ENCODE data around the gene WHRN. TPM values are rescaled to one million over a fixed set of nuclear protein-coding genes. Genes with fewer than 3 reads are reported as not detected.

The WHRN gene
- total and polyA plus RNA-seq, 2 donors (not counting 1 experiment from before 2014, with no cell fraction given): 19.4 to 95.7 TPM

DNA sequence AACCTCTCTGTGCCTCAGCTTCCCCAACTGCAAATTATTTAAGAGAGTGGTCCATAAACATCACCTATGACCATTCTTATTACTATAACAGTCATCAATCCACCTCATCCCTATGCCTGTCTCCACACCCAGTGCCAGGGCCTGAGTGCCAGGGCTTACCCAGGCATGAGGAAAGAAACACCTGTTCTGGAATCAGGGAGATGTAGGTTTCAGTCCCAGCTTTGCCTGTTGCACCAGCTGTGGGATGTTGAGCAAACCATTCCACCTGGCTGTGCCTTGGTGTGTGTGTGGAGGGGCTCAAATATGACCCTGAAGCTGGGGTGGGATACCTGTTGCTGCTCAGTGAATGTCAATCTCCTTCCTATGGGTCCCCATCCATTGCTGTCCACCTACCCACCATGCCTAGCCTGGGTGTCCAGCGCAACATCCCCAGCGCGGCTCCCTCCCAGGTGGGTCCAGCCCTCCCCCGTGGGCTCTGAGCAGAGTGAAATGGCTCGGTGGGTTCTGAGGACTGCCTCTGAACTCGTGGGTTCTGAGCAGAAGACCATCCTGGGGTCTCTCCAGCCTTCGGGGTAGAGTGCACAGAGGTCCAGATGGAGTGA lies 133.8 kb downstream of the WHRN start:
- Mint-ChIP-seq H3K4me3 (peak overlapping the region; percentile 79), H3K9me3 (ENCODE audit: insufficient read depth) (no peaks in the 10 kb centered on the region), H3K4me1 (peaks cover 93% of the 10 kb centered on the region), H3K27me3 (no peaks in the 10 kb centered on the region), H3K27ac (peak overlapping the region; percentile 97)
- Histone ChIP-seq H3K36me3 (replicated peaks in 1 of 2; ENCODE audit: control extremely low read depth in 1 of 2, control insufficient read depth in 1 of 2, extremely low read depth in 1 of 2, insufficient read depth in 2 of 2, low read length in 1 of 2) (peaks cover 2 to 83% of the 10 kb centered on the region in 2 experiments), H4K20me1 (ENCODE audit: control insufficient read depth, insufficient read depth, low read length, poor library complexity, severe bottlenecking) (no peaks in the 10 kb centered on the region), H3K79me2 (ENCODE audit: control insufficient read depth, insufficient read depth, low read length) (peaks cover 55% of the 10 kb centered on the region), H3K4me3 (ENCODE audit: control extremely low read depth in 1 of 5, extremely low read depth in 1 of 5, insufficient read depth in 1 of 5, low read depth in 2 of 5, low read length in 4 of 5) (peak overlapping the region in 1 of 5 experiments; percentile 7), H3K9ac (ENCODE audit: low read length) (no peak overlapping the region), H3K27ac (ENCODE audit: low read length in 2 of 2) (peak overlapping the region; percentile 92 to 95), H3K9me3 (ENCODE audit: control extremely low read depth in 1 of 3, control insufficient read depth in 2 of 3, insufficient read depth in 1 of 3, low read length in 2 of 3) (no peaks in the 10 kb centered on the region), H3K27me3 (replicated peaks in 1 of 4; ENCODE audit: control extremely low read depth in 1 of 4, control insufficient read depth in 3 of 4, insufficient read depth in 4 of 4, low read length in 3 of 4) (no peaks in the 10 kb centered on the region), H2AFZ (ENCODE audit: insufficient read depth, low read depth, low read length, poor library complexity, severe bottlenecking) (no peak overlapping the region), H3K4me1 (ENCODE audit: control insufficient read depth in 2 of 2, insufficient read depth in 2 of 2, low read length in 2 of 2) (peaks cover 92 to 96% of the 10 kb centered on the region in 2 donors), H3K4me2 (replicated peaks; ENCODE audit: low read depth, low read length, poor library complexity, severe bottlenecking) (peak overlapping the region; percentile 75)
- DNase-seq: no peak
- ChIA-PET CTCF (interaction anchor here (0.7 to 5.6 kb wide), 4 partner anchors 14 to 26 kb away, joined by 3 to 85 read pairs (median 4); partner anchors contain the start of gene AKNA), POLR2A (interaction anchor here (0.6 to 5.1 kb wide), 5 partner anchors 16 to 33 kb away, joined by 3 to 135 read pairs (median 14); partner anchors contain the start of gene AKNA)
- TF ChIP-seq EZH2 (IDR thresholded peaks at IDR 0.05; ENCODE audit: borderline replicate concordance, insufficient read depth, low read depth, low read length, poor library complexity, severe bottlenecking): no peak
- TF ChIP-seq, protein P1, sequence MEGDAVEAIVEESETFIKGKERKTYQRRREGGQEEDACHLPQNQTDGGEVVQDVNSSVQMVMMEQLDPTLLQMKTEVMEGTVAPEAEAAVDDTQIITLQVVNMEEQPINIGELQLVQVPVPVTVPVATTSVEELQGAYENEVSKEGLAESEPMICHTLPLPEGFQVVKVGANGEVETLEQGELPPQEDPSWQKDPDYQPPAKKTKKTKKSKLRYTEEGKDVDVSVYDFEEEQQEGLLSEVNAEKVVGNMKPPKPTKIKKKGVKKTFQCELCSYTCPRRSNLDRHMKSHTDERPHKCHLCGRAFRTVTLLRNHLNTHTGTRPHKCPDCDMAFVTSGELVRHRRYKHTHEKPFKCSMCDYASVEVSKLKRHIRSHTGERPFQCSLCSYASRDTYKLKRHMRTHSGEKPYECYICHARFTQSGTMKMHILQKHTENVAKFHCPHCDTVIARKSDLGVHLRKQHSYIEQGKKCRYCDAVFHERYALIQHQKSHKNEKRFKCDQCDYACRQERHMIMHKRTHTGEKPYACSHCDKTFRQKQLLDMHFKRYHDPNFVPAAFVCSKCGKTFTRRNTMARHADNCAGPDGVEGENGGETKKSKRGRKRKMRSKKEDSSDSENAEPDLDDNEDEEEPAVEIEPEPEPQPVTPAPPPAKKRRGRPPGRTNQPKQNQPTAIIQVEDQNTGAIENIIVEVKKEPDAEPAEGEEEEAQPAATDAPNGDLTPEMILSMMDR (IDR thresholded peaks at IDR 0.05): no peak
- ATAC-seq (ENCODE audit: low read depth): no peak
- 39% methylated on average over 4 of the region's 7 CpGs for WGBS (ENCODE audit: insufficient coverage)
- intact Hi-C loops (cut with micrococcal nuclease): loop anchor here (5.0 kb wide), 1 partner anchor 81 kb away; no protein-coding TSS in a partner anchor

DNA sequence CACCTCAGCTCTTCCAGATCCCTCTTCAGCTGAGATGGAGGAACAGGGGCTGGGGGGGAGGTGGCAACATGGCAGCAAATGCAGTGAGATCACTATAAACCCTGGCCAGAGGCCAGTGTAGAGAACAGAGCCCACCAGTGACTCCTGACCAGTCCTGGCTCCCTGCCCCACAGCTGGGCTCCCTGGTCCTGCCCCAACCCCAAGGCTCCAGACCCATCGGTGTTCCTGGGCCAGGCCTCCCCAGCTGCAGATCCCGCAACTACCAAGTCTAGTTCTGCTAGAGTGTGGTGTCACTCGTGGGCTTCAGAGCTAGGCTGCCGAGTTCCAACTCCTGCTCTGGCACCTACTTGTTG lies 134.3 kb downstream of the WHRN start:
- Mint-ChIP-seq H3K4me1 (peaks cover 95% of the 10 kb centered on the region), H3K27ac (peak overlapping the region; percentile 97), H3K9me3 (ENCODE audit: insufficient read depth) (no peaks in the 10 kb centered on the region), H3K27me3 (no peaks in the 10 kb centered on the region), H3K4me3 (peak overlapping the region; percentile 79)
- Histone ChIP-seq H2AFZ (ENCODE audit: insufficient read depth, low read depth, low read length, poor library complexity, severe bottlenecking) (no peak overlapping the region), H3K4me1 (ENCODE audit: control insufficient read depth in 2 of 2, insufficient read depth in 2 of 2, low read length in 2 of 2) (peaks cover 94 to 98% of the 10 kb centered on the region in 2 donors), H4K20me1 (ENCODE audit: control insufficient read depth, insufficient read depth, low read length, poor library complexity, severe bottlenecking) (no peaks in the 10 kb centered on the region), H3K79me2 (ENCODE audit: control insufficient read depth, insufficient read depth, low read length) (peaks cover 52% of the 10 kb centered on the region), H3K27ac (ENCODE audit: low read length in 2 of 2) (peak overlapping the region; percentile 92 to 95), H3K9ac (ENCODE audit: low read length) (no peak overlapping the region), H3K27me3 (replicated peaks in 1 of 4; ENCODE audit: control extremely low read depth in 1 of 4, control insufficient read depth in 3 of 4, insufficient read depth in 4 of 4, low read length in 3 of 4) (no peaks in the 10 kb centered on the region), H3K9me3 (ENCODE audit: control extremely low read depth in 1 of 3, control insufficient read depth in 2 of 3, insufficient read depth in 1 of 3, low read length in 2 of 3) (no peaks in the 10 kb centered on the region), H3K4me3 (ENCODE audit: control extremely low read depth in 1 of 5, extremely low read depth in 1 of 5, insufficient read depth in 1 of 5, low read depth in 2 of 5, low read length in 4 of 5) (peak overlapping the region in 1 of 5 experiments; percentile 7), H3K36me3 (replicated peaks in 1 of 2; ENCODE audit: control extremely low read depth in 1 of 2, control insufficient read depth in 1 of 2, extremely low read depth in 1 of 2, insufficient read depth in 2 of 2, low read length in 1 of 2) (peaks cover 2 to 80% of the 10 kb centered on the region in 2 experiments), H3K4me2 (replicated peaks; ENCODE audit: low read depth, low read length, poor library complexity, severe bottlenecking) (peak overlapping the region; percentile 75)
- intact Hi-C loops (cut with micrococcal nuclease): loop anchor here (5.0 kb wide), 1 partner anchor 81 kb away; no protein-coding TSS in a partner anchor
- no peak for ATAC-seq (ENCODE audit: low read depth)
- ChIA-PET CTCF (interaction anchor here (1.0 to 5.6 kb wide), 3 partner anchors 14 to 24 kb away, joined by 3 to 85 read pairs (median 5); partner anchors contain the start of gene AKNA), POLR2A (interaction anchor here (0.6 to 5.1 kb wide), 3 partner anchors 16 to 34 kb away, joined by 7 to 135 read pairs (median 27); partner anchors contain the start of gene AKNA)
- DNase-seq: no peak
- TF ChIP-seq EZH2 (IDR thresholded peaks at IDR 0.05; ENCODE audit: borderline replicate concordance, insufficient read depth, low read depth, low read length, poor library complexity, severe bottlenecking): no peak
- TF ChIP-seq, protein P1 (IDR thresholded peaks at IDR 0.05): no peak
- WGBS (ENCODE audit: insufficient coverage): 95% methylated on average over 2 of the region's 4 CpGs
